HG03064 (cell line): Measurements from ENCODE around the gene ENC1.

Experiments
- ATAC-seq: cut with Tn5 transposase; IDR thresholded peaks from one replicate; pipeline ENCODE4 v1.9.1; 2021; ENCODE audit warnings: low read depth; ENCODE audit not compliant: unreplicated experiment

The ENC1 gene

GRCh38 chr5:74633695-74634094, 6.8 kb downstream of the ENC1 start:
- no peak for ATAC-seq

- ATAC-seq = no peak
Measured at GRCh38 chr5:74632947-74633356, 7.6 kb downstream of the ENC1 start.

DNA sequence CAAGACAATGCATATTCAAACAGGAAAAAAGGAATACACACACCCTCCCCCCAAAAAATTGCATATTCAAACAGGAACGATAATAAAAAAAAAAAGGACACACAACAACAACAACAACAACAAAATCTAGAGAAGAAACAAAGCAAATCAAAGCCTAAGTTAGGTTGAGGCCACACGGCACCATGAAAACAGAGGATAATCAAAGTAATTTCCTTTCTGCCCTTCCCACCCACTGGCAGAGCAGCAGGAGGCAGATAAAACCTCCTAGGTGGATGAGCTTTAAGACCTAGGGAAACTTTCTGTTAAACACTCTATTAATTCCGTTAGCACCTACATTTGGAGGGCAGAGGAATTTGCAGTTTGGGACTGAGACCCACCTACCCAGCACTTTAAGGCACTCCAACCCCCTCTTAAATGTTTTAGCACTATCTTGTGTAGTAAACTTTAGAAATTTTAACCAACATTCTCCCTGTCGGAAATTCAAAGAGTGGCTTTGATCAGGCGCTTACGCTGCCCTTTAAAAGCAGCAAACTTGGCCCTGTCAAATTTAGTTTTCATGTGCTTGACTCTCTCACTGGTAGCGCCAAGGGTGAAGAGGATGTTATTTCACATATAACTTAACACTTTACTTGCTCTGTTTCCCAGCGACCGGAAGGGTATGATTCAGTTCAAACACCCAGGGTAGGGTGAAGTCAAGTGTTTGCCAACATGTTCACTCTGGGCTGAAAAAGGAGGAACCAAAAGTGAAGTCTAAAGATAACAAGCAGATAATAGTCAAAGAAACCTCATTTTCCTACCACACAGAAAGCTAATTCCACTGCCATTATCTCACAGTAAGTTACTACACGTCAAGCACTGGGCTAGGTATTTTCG, 9.2 kb downstream of the ENC1 start:
- ATAC-seq = peak; percentile 83

- no peak for ATAC-seq
Measured at GRCh38 chr5:74630453-74631066, 10.0 kb downstream of the ENC1 start.

GRCh38 chr5:74629326-74629725, 11.2 kb downstream of the ENC1 start:
- ATAC-seq = no peak

DNA sequence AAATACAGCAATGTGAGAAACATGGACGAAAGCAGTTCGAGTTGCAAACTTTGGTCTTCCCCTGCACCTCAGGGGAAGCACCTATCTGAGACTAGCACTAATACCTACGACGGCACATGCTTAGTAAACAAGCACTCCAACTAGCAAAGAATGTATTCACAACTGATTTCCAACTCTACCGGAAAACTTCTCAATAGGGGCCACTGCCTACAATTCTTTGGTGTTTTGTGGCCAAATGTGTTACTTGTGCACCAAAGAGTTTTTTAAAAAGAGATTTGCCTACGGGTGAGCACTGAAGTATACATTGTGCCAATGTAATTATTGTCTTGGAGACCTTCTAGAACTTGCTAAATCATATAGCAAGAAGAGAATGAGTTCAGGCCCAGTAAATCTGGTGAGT, 12.2 kb downstream of the ENC1 start:
- ATAC-seq = no peak

- no peak for ATAC-seq
Measured at GRCh38 chr5:74627646-74628279, 12.8 kb downstream of the ENC1 start.

DNA sequence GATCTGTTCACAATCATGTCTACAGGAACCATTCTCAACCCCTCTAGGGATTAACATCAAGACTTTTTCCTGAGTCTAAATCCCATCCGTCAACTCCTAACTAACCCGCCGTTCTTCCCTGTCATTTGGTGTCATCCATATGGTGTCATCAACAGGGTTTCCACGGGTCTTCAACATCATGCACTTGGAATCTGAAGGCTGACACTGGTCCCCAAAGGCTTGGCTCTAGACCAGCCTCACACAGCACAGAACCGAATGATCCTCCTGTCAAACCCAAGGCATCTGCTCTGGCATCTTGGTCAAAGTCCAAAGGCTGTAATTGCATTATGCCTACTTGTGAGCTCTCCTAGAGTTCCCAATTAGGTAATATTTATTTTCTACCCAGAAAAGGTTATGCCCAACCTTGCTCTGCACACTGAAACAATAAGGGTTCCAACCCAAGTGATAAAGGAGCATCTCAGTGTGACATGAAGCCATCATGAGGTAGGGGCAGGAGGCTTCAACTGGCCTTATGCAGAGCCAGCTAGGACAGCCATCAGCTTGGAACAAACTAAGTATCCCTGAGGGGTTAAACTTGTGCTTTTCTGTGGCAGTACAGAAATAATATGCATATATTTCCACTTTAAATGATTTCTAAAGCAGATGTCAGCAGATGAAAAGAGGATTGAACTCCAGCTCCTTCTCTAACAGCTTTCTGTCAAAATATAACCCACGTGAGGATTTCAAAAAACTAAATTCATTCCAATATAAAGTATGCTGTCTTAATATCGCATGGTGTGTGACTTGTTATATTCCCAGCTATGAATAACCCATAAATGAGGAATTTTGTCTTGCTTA, 13.9 kb downstream of the ENC1 start:
- ATAC-seq = no peak

GRCh38 chr5:74625742-74626241, 14.7 kb downstream of the ENC1 start:
- ATAC-seq = no peak

DNA sequence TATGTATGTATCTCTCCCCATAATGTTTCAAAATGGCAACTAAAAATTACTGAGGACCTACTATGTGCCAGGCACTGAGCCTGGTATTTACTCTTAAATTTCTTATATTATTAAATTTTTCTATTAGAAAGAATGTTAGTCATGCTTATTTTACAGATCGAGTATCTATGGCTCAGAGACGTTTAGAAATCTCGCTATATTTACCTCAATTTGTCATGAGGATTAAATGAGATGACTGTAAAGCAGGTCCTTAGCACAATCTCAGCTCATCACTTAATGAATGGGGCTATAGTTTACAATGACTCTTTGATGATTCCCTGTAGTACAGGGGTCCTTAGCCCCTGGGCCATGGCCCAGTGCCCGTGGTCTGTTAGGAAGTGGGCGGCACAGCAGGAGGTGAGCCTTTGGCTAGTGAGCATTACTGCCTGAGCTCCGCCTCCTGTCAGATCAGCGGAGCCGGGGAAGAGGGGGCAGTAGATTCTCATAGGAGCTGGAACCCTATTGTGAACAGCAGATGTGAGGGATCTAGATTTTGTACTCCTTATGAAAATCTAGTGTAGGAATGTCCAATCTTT, 15.5 kb downstream of the ENC1 start:
- ATAC-seq = no peak

GRCh38 chr5:74624501-74624900, 16.0 kb downstream of the ENC1 start:
- ATAC-seq = no peak

DNA sequence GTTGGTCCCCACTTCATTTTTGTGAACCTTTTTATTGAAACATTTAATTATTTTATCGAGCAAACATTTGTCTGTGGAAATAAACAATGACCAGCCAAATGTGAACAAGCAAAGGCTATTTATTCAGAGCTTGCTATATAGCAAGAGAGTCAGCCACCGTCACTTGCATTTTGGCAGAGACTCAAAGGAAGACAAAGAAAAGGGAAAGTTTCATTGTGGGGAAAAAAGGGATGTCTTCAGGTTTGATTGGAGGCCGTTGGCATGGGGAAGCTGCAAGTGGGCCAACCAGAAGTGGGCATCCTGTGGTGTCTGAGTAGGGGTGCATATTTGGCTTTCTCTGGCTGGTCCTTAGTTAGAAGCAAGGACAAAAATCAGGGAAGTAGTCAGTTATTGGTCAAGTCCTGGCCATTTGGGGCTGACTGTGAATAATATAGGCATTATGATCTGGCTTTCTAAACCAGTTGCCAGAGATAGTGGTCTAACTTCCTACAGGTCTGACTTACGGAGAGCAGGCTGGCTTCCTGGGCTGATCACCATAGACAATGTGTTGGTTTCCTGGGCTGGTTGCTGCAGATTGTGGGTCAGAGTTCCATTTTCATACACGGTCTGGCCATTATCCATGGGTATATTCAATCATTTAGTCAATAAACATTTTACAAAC, 16.6 kb downstream of the ENC1 start:
- no peak for ATAC-seq

- no peak for ATAC-seq
Measured at GRCh38 chr5:74623006-74623611, 17.4 kb downstream of the ENC1 start.

DNA sequence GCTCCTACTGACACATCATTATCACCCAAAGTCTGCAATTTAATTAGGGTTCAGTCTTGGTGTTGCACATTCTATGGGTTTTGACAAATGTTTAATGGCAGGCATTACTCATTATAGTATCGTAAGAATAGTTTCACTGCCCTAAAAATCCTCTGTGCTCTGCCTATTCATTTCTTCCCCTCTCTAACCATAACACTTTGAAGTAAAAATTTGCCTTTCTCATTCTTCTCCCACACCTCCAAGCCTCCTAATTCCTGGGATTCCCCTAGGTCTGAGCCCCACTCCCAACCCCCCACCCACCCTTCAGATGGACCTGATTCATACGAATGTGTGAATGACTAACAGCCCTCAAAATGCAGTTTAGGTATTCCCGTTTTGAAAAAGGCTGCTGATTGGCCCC, 18.4 kb downstream of the ENC1 start:
- ATAC-seq = no peak

- no peak for ATAC-seq
Measured at GRCh38 chr5:74621492-74621891, 19.0 kb downstream of the ENC1 start.

GRCh38 chr5:74619308-74619707, 21.2 kb downstream of the ENC1 start:
- ATAC-seq = no peak

DNA sequence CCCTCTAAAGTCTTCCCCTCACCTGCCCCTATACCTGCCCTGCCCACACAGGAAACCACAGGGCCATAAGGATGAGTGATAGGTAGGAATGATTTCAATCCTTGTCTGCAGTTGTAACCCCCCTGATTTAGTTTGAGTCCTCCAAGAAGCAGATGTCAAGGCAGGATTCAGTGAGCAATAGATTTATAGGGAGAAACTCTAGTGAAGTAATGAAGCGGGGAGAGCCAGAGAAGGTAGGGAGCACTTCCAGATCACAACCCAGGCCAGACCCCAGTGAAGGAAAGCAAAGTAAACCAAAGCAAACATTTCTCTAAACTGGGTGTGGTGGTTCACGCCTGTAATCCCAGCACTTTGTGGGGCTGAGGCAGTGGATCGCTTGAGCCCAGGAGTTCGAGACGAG, 22.4 kb downstream of the ENC1 start:
- no peak for ATAC-seq

GRCh38 chr5:74617202-74617601, 23.3 kb downstream of the ENC1 start:
- no peak for ATAC-seq
